OCI-LY1 (cell line): Measurements from ENCODE around the gene PDGFD.

ENCODE experiments used
- CTCF ChIP-seq: fragments of 200-600 bp; sonication (generic), shearing (Covaris generic); IDR thresholded peaks from 2 replicates; pipeline ENCODE4 v1.5.1; 2017; ENCODE audit warnings: mild to moderate bottlenecking, antibody characterized with exemption, low read length, moderate library complexity, mixed read lengths
- EZH2 ChIP-seq: fragments of 200-600 bp; sonication (generic), shearing (Covaris generic); IDR thresholded peaks from 2 replicates; pipeline ENCODE4 v1.8.0; 2017; ENCODE audit warnings: borderline replicate concordance, mixed run types, mild to moderate bottlenecking, antibody characterized with exemption, low read length, moderate library complexity, mixed read lengths

GRCh38 chr11:103883291-103883690 is 280.7 kb downstream of the PDGFD start:
- TF ChIP-seq CTCF = no peak
- no peak for TF ChIP-seq EZH2
